ENCODE results near the gene CTAGE4.
"Not testable (repeated sequence)": the region's sequence is repeated elsewhere in the genome, so short reads cannot be mapped to it uniquely, and the experiment has no call there.

The CTAGE4 gene

GRCh38 chr7:144183166-144183565, at the start of gene CTAGE4:
Gene CTAGE4 (plus strand): TSS chr7:144183466. CDS start chr7:144183504, 38 bp downstream.
- DNase-seq (ENCODE audit: low spot score) = not testable (repeated sequence)

GRCh38 chr7:144134116-144134515, 49.1 kb upstream of the CTAGE4 start:
- DNase-seq (ENCODE audit: low spot score) = no peak

GRCh38 chr7:144137501-144137900, 45.8 kb upstream of the CTAGE4 start:
- DNase-seq (ENCODE audit: low spot score) = no peak

DNA sequence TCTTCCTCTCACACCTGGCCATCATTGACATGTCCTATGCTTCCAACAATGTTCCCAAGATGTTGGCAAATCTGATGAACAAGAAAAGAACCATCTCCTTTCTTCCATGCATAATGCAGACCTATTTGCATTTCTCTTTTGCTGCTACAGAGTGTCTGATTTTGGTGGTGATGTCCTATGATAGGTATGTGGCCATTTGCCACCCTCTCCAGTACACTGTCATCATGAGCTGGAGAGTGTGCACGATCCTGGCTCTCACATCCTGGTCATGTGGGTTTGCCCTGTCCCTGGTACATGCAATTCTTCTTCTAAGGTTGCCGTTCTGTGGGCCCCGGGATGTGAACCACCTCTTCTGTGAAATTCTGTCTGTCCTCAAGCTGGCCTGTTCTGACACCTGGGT, 41.1 kb upstream of the CTAGE4 start:
- no peak for DNase-seq (ENCODE audit: low spot score)

DNA sequence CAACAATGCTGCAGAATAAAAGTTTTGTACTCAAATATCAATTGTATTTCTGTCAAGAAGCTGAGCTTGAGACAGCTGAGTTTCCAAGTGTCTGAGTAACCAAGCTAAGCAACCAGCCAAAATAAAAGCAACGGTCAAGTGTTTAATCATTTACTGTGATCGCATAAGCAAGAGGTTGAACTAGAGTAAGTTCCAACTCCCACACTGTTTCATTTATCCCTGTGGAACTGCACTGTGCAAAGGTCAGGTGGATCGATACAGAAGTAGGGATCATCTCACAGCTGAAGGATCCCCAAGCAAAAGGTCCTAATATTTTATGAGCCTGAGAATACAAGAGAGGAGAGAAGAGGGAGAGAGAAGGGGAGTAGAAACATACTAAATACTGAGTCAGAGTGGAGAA, 38.8 kb upstream of the CTAGE4 start:
- no peak for DNase-seq (ENCODE audit: low spot score)

DNA sequence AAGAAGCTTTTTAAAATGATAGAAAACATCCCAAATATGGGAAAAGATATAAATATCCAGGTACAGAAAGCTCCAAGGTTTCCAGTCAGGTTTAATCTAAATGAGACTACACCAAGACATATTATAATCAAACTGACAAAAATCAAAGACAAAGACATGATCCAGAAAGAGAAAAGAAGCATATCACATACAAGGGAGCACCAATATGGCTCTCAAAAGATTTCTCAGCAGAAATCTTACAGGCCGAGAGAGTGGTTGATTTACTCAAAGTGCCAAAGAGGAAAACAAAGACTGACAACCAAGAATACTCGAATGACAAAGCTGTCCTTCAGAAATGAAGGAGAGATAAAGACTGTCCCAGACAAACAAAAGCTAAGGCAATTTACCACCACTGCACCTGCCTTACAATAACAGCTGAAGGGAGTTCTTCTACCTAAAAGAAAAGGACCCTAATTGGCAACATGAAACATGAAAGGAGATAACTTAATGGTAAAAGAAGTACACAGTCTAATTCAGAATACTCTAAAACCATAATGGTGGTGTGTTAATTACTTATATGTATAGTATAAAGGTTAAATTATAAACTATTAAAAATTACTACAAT, 34.9 kb upstream of the CTAGE4 start:
- DNase-seq (ENCODE audit: low spot score) = no peak

- no peak for DNase-seq (ENCODE audit: low spot score)
Measured at GRCh38 chr7:144158861-144159260, 24.4 kb upstream of the CTAGE4 start.

- no peak for DNase-seq (ENCODE audit: low spot score)
Measured at GRCh38 chr7:144164784-144165183, 18.5 kb upstream of the CTAGE4 start.

DNA sequence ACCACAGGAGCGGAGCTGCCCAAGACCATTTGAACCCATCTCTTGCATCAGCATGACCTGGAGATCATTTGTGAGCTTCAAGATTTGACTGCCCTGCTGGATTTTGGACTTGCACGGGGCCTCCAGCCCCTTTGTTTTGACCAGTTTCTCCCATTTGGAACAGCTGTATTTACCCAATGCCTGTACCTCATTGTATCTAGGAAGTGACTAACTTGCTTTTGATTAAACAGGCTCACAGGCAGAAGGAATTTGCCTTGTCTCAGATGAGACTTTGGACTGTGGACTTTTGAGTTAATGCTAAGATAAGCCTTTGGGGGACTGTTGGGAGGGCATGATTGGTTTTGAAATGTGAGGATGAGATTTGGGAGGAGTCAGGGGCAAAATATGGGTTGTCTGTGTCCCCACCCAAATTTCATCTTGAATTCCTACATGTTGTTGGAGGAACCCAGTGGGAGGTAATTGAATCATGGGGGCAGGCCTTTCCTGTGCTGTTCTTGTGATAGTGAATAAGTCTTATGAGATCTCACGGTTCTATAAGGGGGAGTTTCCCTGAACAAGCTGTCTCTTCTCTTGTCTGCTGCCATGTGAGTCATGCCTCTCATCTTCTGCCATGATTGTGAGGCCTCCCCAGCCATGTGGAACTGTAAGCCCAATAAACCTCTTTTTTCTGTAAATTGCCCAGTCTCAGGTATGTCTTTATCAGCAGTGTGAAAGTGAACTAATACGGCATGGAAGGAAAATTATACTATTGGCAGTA, 11.5 kb upstream of the CTAGE4 start:
- DNase-seq (ENCODE audit: low spot score) = not testable (repeated sequence)

- DNase-seq (ENCODE audit: low spot score) = no peak
Measured at GRCh38 chr7:144174613-144175012, 8.7 kb upstream of the CTAGE4 start.

- DNase-seq (ENCODE audit: low spot score) = not testable (repeated sequence)
Measured at GRCh38 chr7:144178380-144179164, 4.7 kb upstream of the CTAGE4 start.

DNA sequence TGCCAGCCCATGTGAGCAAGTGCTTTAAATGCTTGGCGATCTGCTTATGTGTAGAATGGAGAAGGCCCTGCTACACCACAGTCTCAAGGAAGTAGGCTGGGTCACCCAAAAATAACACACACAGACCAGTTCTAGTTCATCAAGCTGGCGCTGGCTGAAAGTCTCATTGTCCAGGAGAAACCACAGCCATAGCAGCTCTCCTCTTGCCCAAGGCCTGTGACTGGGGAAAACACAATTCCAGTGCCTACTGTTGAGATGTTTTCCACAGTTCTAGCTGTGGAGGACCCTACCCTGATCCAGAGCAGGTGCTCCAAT, 4.1 kb upstream of the CTAGE4 start:
- DNase-seq (ENCODE audit: low spot score) = not testable (repeated sequence)

- not testable (repeated sequence) for DNase-seq (ENCODE audit: low spot score)
Measured at GRCh38 chr7:144187848-144188247, 4.6 kb downstream of the CTAGE4 start.

- not testable (repeated sequence) for DNase-seq (ENCODE audit: low spot score)
Measured at GRCh38 chr7:144188578-144189171, 5.4 kb downstream of the CTAGE4 start.

GRCh38 chr7:144193782-144194181, 10.5 kb downstream of the CTAGE4 start:
- not testable (repeated sequence) for DNase-seq (ENCODE audit: low spot score)

DNA sequence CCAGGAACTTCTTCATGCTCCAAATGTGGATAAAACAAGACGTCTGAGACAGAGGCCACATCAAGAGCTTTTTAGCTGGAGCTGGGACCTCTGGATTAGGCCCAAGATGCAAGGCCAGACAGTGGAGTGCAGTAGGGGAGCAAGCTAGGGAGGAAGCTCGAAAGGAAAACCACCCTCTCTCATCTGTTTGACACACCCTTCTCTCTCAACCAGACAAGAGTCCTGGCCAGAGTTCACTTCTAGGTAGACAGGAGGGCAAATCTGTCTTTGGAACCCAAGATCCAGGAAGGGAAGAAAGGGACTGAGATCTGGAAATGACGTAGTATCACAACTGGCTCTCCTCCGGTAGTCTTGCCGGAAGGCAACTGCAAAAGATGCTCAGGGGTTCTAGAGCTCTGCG, 11.2 kb downstream of the CTAGE4 start:
- DNase-seq (ENCODE audit: low spot score) = not testable (repeated sequence)

GRCh38 chr7:144195212-144195872, 12.1 kb downstream of the CTAGE4 start, which contains the start of gene ARHGEF35:
Gene ARHGEF35 (minus strand): TSS chr7:144195833. CDS start chr7:144188383, 7,450 bp downstream.
- not testable (repeated sequence) for DNase-seq (ENCODE audit: low spot score)

DNA sequence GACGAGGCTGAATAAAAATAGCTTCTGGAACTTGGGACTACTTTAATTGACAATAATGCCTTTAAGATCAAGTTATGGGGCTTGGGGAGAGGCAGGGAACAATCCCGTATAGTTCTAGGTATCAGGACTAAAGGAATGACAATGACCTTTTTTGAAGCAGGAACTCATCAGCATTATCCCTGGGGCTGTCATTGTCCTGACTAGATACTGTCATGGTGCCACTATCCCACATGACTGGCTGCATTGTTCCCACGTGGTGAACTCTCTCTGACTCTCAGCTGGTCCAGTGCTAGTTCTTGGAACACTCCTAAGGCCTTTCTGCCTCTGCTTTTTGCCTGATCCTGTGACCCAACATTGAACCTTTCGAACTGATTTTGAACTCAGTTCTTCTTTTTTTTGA, 15.7 kb downstream of the CTAGE4 start:
- DNase-seq (ENCODE audit: low spot score) = not testable (repeated sequence)

- not testable (repeated sequence) for DNase-seq (ENCODE audit: low spot score)
Measured at GRCh38 chr7:144201978-144202377, 18.7 kb downstream of the CTAGE4 start.

GRCh38 chr7:144203086-144203485, 19.8 kb downstream of the CTAGE4 start:
- not testable (repeated sequence) for DNase-seq (ENCODE audit: low spot score)

- not testable (repeated sequence) for DNase-seq (ENCODE audit: low spot score)
Measured at GRCh38 chr7:144205306-144205705, 22.0 kb downstream of the CTAGE4 start.

DNA sequence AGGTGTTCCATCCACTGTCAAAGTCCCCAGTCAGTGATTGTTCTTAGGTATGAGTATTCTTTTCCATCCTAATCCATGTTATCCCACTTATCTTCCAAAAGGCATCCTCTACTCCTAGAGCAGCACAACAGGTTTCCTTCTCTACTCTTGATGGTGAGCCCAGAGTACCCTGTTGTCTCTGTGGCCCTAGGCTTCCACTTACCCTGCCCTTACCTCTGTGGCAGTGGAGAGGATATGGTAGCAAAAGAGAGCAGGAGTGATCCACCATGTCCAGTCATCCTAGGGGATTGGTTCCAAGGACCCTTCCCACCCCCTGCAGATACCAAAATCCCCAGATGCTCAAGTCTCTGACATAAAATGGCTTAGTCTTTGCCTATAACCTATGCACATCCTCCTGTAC, 33.9 kb downstream of the CTAGE4 start:
- not testable (repeated sequence) for DNase-seq (ENCODE audit: low spot score)
